Heart left ventricle (tissue), 13 donors: ENCODE data around the gene SLC66A1.

Source experiments
- POLR2A ChIP-seq, 2 donors: fragments of 450-650 bp; IDR thresholded peaks; one replicate each; pipeline ENCODE4 v1.6.1; 2017; ENCODE audit warnings: antibody characterized with exemption in 2 of 2, mild to moderate bottlenecking in 2 of 2, moderate library complexity in 2 of 2
- TF ChIP-seq, protein P1 (sequence below), 12 donors: fragments of 200-600 bp; sonication (generic) in 4 of 12; IDR thresholded peaks; one replicate each; pipeline versions ENCODE4 v1.5.0 to v1.8.0; 2018 to 2022; ENCODE audit warnings: antibody characterized with exemption in 12 of 12, mild to moderate bottlenecking in 5 of 12
- donor health status: ischemic (EF 13 %, LVEDD 7.1; RV severe dilation, severe dysfunction).
- donor health status: DM: no; HTN: yes; CAD: no.
- donor health status: DM: no; HTN: no; CAD: no.
- donor health status: ischemic (EF 25% LVEDD 6.9; RV normal size, moderate dysfunction).
- donor health status: ischemic (EF 25% LVEDD 5.7; RV mildly dilated, moderate dysfunction).
- donor health status: ischemic (EF 35%, LVEDD 5.7; RV mildly dilated, moderate dysfunction).
- donor health status: nonischemic (EF 11% LVEDD 7.7; RV severe dilation, severe dysfunction).
- donor health status: DM: yes; HTN: yes; CAD: no.
- donor health status: PGD.
- donor health status: ischemic (EF 29% LVEDD 5.4; RV normal size, mild dysfunction).
- donor health status: nonischemic (EF 23%, LVEDD 6.1; RV moderate dilation, normal function).

DNA sequence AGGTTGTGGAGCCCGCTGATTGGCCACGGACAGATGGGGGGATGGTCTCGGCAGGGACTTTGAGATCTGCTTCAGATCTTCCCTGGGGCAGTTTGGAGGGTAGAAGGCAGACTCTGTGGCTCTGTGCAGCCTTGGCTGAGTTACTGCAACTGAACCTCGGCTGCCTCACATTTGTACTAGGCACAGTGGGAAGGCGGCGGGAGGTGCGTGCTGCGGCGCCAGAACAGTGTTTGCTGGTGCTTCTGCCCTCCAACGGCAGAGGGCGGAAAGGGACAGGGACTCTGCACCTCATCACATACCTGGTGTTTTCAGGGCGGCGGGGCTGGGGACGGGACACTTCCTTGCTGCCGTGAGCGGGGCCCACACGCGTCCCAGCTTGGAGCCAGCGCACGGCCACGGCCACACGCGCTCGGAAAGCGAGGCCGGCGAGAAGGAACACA lies 26.2 kb downstream of the SLC66A1 start:
- TF ChIP-seq, protein P1, sequence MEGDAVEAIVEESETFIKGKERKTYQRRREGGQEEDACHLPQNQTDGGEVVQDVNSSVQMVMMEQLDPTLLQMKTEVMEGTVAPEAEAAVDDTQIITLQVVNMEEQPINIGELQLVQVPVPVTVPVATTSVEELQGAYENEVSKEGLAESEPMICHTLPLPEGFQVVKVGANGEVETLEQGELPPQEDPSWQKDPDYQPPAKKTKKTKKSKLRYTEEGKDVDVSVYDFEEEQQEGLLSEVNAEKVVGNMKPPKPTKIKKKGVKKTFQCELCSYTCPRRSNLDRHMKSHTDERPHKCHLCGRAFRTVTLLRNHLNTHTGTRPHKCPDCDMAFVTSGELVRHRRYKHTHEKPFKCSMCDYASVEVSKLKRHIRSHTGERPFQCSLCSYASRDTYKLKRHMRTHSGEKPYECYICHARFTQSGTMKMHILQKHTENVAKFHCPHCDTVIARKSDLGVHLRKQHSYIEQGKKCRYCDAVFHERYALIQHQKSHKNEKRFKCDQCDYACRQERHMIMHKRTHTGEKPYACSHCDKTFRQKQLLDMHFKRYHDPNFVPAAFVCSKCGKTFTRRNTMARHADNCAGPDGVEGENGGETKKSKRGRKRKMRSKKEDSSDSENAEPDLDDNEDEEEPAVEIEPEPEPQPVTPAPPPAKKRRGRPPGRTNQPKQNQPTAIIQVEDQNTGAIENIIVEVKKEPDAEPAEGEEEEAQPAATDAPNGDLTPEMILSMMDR (IDR thresholded peaks at IDR 0.05): no peak
- no peak for TF ChIP-seq POLR2A (IDR thresholded peaks at IDR 0.05)
